ENCODE measurements around the gene MPDU1. TPM values are rescaled to one million over a fixed set of nuclear protein-coding genes. Genes with fewer than 3 reads are reported as not detected.

Gene MPDU1
- total and polyA plus RNA-seq, 10 of the 15 experiments (the other 5 are each of a cell fraction or from before 2014, with no cell fraction given): 3.6 to 138 (median 78.9) TPM

- no peak for TF ChIP-seq PAX5 (IDR thresholded peaks at IDR 0.05; ENCODE audit: borderline replicate concordance, low read depth, low read length)
- TF ChIP-seq NFYA (IDR thresholded peaks at IDR 0.05; ENCODE audit: borderline replicate concordance, low read depth, low read length): no peak
- no peak for TF ChIP-seq ELK1 (IDR thresholded peaks at IDR 0.05; ENCODE audit: low read depth, low read length)
- TF ChIP-seq CBX3 (IDR thresholded peaks at IDR 0.05; ENCODE audit: borderline replicate concordance, low read depth): no peak
- TF ChIP-seq NR2F1 (conservative IDR thresholded peaks at IDR 0.05): no peak
- peak; percentile 9; the same call in 1 of the 2 replicates for TF ChIP-seq MAX (IDR thresholded peaks at IDR 0.05; ENCODE audit: low read depth, low read length)
- TF ChIP-seq NR2C1 (IDR thresholded peaks at IDR 0.05): no peak
- TF ChIP-seq ZSCAN29 (IDR thresholded peaks at IDR 0.05): peak; percentile 74
- peak in 1 of 2 experiments; percentile 28; a peak in 1 of 4 replicates for TF ChIP-seq BHLHE40 (IDR thresholded peaks at IDR 0.05; ENCODE audit: borderline replicate concordance in 1 of 2, low read depth in 2 of 2, low read length in 1 of 2)
- TF ChIP-seq POU2F2 (IDR thresholded peaks at IDR 0.05; ENCODE audit: borderline replicate concordance, low read depth, low read length): no peak
- TF ChIP-seq ZNF592 (IDR thresholded peaks at IDR 0.05): no peak
- TF ChIP-seq ZNF384 (IDR thresholded peaks at IDR 0.05; ENCODE audit: borderline replicate concordance, low read depth, low read length): no peak
- 0 out of 2 replicates have a peak, but pooled peaks have one; percentile 12 for TF ChIP-seq SREBF2 (IDR thresholded peaks at IDR 0.05; ENCODE audit: low read length)
- no peak for TF ChIP-seq RUNX3 (IDR thresholded peaks at IDR 0.05; ENCODE audit: low read length)
- no peak for TF ChIP-seq CREB1 (IDR thresholded peaks at IDR 0.05; ENCODE audit: low read depth)
- no peak for TF ChIP-seq DPF2 (IDR thresholded peaks at IDR 0.05)
- TF ChIP-seq POLR2A (IDR thresholded peaks at IDR 0.05; ENCODE audit: low read depth, low read length): no peak
- TF ChIP-seq USF2 (IDR thresholded peaks at IDR 0.05; ENCODE audit: borderline replicate concordance, low read depth, low read length): no peak
- peak; percentile 37; the same call in 1 of the 2 replicates for TF ChIP-seq CREM (IDR thresholded peaks at IDR 0.05; ENCODE audit: low read depth)
- TF ChIP-seq STAT3 (IDR thresholded peaks at IDR 0.05; ENCODE audit: low read depth, low read length): no peak
- TF ChIP-seq ZNF622 (IDR thresholded peaks at IDR 0.05): no peak
- no peak for TF ChIP-seq CHD2 (IDR thresholded peaks at IDR 0.05; ENCODE audit: borderline replicate concordance, low read depth, low read length)
- TF ChIP-seq MXI1 (IDR thresholded peaks at IDR 0.05; ENCODE audit: low read depth, low read length): peak; percentile 58; the same call in 1 of the 2 replicates
- no peak for TF ChIP-seq ASH2L (IDR thresholded peaks at IDR 0.05; ENCODE audit: borderline replicate concordance, low read depth)
These were observed 22.6 kb upstream of the MPDU1 start (continued) for GRCh38 chr17:7561028-7561575.

Data from GM12878 (cell line).